BLaER1 (cell line): ENCODE measurements around the gene AGMAT.

Experiments
- H3K27ac ChIP-seq: shearing (Covaris generic); formaldehyde crosslinking; 2 replicates; pipeline ENCODE4 v1.8.1; 2022
- H3K27me3 ChIP-seq: shearing (Covaris generic); formaldehyde crosslinking; 2 replicates; pipeline ENCODE4 v1.8.1; 2022
- H3K36me3 ChIP-seq: shearing (Covaris generic); formaldehyde crosslinking; 2 replicates; pipeline ENCODE4 v1.8.1; 2022
- H3K4me1 ChIP-seq: shearing (Covaris generic); formaldehyde crosslinking; 2 replicates; pipeline ENCODE4 v1.8.1; 2022
- H3K4me2 ChIP-seq: shearing (Covaris generic); formaldehyde crosslinking; 2 replicates; pipeline ENCODE4 v1.8.1; 2022
- H3K4me3 ChIP-seq: shearing (Covaris generic); formaldehyde crosslinking; 2 replicates; pipeline ENCODE4 v1.8.1; 2022
- H3K9ac ChIP-seq: shearing (Covaris generic); formaldehyde crosslinking; 2 replicates; pipeline ENCODE4 v1.8.1; 2022
- H3K9me3 ChIP-seq: shearing (Covaris generic); formaldehyde crosslinking; 2 replicates; pipeline ENCODE4 v1.8.1; 2022
- H4K20me1 ChIP-seq: shearing (Covaris generic); formaldehyde crosslinking; 2 replicates; pipeline ENCODE4 v1.8.1; 2022
- Cebpa-rat ChIP-seq: shearing (Covaris generic); IDR thresholded peaks from 2 replicates; pipeline ENCODE4 v1.8.1; 2022

Gene AGMAT

GRCh38 chr1:15525050-15526020, 59.5 kb downstream of the AGMAT start:
- H3K4me2 ChIP-seq: peak overlapping the region; percentile 93
- H3K36me3 ChIP-seq: peaks cover 5% of the 10 kb centered on the region; the same call in 1 of the 2 replicates
- H3K9me3 ChIP-seq: no peaks in the 10 kb centered on the region
- peaks cover 13% of the 10 kb centered on the region for H4K20me1 ChIP-seq
- H3K4me1 ChIP-seq: peaks cover 45% of the 10 kb centered on the region
- peak overlapping the region; percentile 85 for H3K4me3 ChIP-seq
- H3K27ac ChIP-seq: peak overlapping the region; percentile 51
- peak overlapping the region; percentile 65; the same call in 1 of the 2 replicates for H3K9ac ChIP-seq
- no peak for TF ChIP-seq Cebpa-rat
- no peaks in the 10 kb centered on the region for H3K27me3 ChIP-seq

GRCh38 chr1:15524283-15525049, 60.4 kb downstream of the AGMAT start:
- TF ChIP-seq Cebpa-rat: peak; percentile 50; the same call in 1 of the 2 replicates
- no peak overlapping the region for H3K4me2 ChIP-seq
- H3K27me3 ChIP-seq: no peaks in the 10 kb centered on the region

GRCh38 chr1:15524021-15524282, 60.9 kb downstream of the AGMAT start, which contains the start of gene CASP9:
Gene CASP9 (minus strand): TSS chr1:15524215. CDS start chr1:15524200, 15 bp downstream.
- H4K20me1 ChIP-seq: peaks cover 13% of the 10 kb centered on the region
- no peaks in the 10 kb centered on the region for H3K27me3 ChIP-seq
- H3K27ac ChIP-seq: peak within 1 kb of the TSS; percentile 85
- H3K4me3 ChIP-seq: peak within 1 kb of the TSS; percentile 85
- H3K36me3 ChIP-seq: peaks cover 1% of the 10 kb centered on the region; the same call in 1 of the 2 replicates
- H3K9ac ChIP-seq: peak within 1 kb of the TSS; percentile 80
- no peaks in the 10 kb centered on the region for H3K9me3 ChIP-seq
- peaks cover 45% of the 10 kb centered on the region for H3K4me1 ChIP-seq
- TF ChIP-seq Cebpa-rat: no peak
- H3K4me2 ChIP-seq: peak within 1 kb of the TSS; percentile 93

More at GRCh38 chr1:15524283-15525049, 60.4 kb downstream of the AGMAT start:
- Histone ChIP-seq H3K27ac (peak overlapping the region; percentile 85), H3K36me3 (peaks cover 3% of the 10 kb centered on the region; the same call in 1 of the 2 replicates), H3K4me3 (peak overlapping the region; percentile 65), H3K9ac (peak overlapping the region; percentile 80), H3K9me3 (no peaks in the 10 kb centered on the region), H3K4me1 (peaks cover 45% of the 10 kb centered on the region), H4K20me1 (peaks cover 13% of the 10 kb centered on the region)

- Histone ChIP-seq H3K4me3 (peak overlapping the region; percentile 64), H3K27ac (no peak overlapping the region)
These were observed 61.5 kb downstream of the AGMAT start for GRCh38 chr1:15523104-15524020.

GRCh38 chr1:15522551-15522950, 62.3 kb downstream of the AGMAT start:
- peaks cover 9% of the 10 kb centered on the region; the same call in 1 of the 2 replicates for H3K36me3 ChIP-seq
- no peak overlapping the region for H3K27ac ChIP-seq
- no peak for TF ChIP-seq Cebpa-rat
- H3K9me3 ChIP-seq: no peaks in the 10 kb centered on the region
- no peaks in the 10 kb centered on the region for H3K27me3 ChIP-seq
- no peak overlapping the region for H3K4me3 ChIP-seq
- H3K4me1 ChIP-seq: peaks cover 37% of the 10 kb centered on the region
- peak overlapping the region; percentile 84 for H3K4me2 ChIP-seq
- peaks cover 13% of the 10 kb centered on the region for H4K20me1 ChIP-seq
- no peak overlapping the region for H3K9ac ChIP-seq

More at GRCh38 chr1:15523104-15524020, 61.5 kb downstream of the AGMAT start:
- H3K27me3 ChIP-seq: no peaks in the 10 kb centered on the region
- H3K9ac ChIP-seq: peak overlapping the region; percentile 69; the same call in 1 of the 2 replicates
- no peaks in the 10 kb centered on the region for H3K9me3 ChIP-seq
- peaks cover 13% of the 10 kb centered on the region for H4K20me1 ChIP-seq
- H3K4me2 ChIP-seq: peak overlapping the region; percentile 84
- H3K4me1 ChIP-seq: peaks cover 45% of the 10 kb centered on the region
- H3K36me3 ChIP-seq: peaks cover 1% of the 10 kb centered on the region; the same call in 1 of the 2 replicates
- TF ChIP-seq Cebpa-rat: no peak
